HepG2 (cell line): ENCODE data around the gene IRF2. TPM values are rescaled to one million over a fixed set of nuclear protein-coding genes. Genes with fewer than 3 reads are reported as not detected.

Experiments
- FOSL2 ChIP-seq: sonication (generic); formaldehyde crosslinking; IDR thresholded peaks from 2 replicates; pipeline ENCODE4 v1.4.0; 2020; ENCODE audit warnings: missing genetic modification reagents
- ISL2 ChIP-seq: sonication (generic); formaldehyde crosslinking; IDR thresholded peaks from 2 replicates; pipeline ENCODE4 v1.5.0; 2020; ENCODE audit warnings: missing genetic modification reagents
- MAFF ChIP-seq: IDR thresholded peaks from 2 replicates; pipeline ENCODE4 v1.6.1; 2011; ENCODE audit warnings: low read depth, low read length, improper control_type of control experiment
- MYC ChIP-seq: sonication (generic); formaldehyde crosslinking; IDR thresholded peaks from 2 replicates; pipeline ENCODE4 v1.9.0; 2021; ENCODE audit warnings: missing genetic modification reagents, borderline replicate concordance
- NFE2L1 ChIP-seq: sonication (generic); formaldehyde crosslinking; IDR thresholded peaks from 2 replicates; pipeline ENCODE4 v1.4.0; 2020; ENCODE audit warnings: missing genetic modification reagents, mild to moderate bottlenecking, borderline replicate concordance
- RERE ChIP-seq: IDR thresholded peaks from 2 replicates; pipeline ENCODE4 v1.6.1; 2016; ENCODE audit warnings: low read depth, missing genetic modification reagents, missing compliant biosample characterization
- SALL1 ChIP-seq: sonication (generic); formaldehyde crosslinking; IDR thresholded peaks from 2 replicates; pipeline ENCODE4 v1.8.0; 2022; ENCODE audit warnings: mild to moderate bottlenecking, missing genetic modification reagents
- SMARCE1 ChIP-seq: fragments of 450-650 bp; IDR thresholded peaks from 2 replicates; pipeline ENCODE4 v1.6.1; 2017; ENCODE audit warnings: borderline replicate concordance
- TAF1 ChIP-seq: sonication (generic); formaldehyde crosslinking; IDR thresholded peaks from 2 replicates; pipeline ENCODE4 v1.4.0; 2020; ENCODE audit warnings: missing genetic modification reagents
- TOPORS ChIP-seq: sonication (generic); formaldehyde crosslinking; IDR thresholded peaks from 2 replicates; pipeline ENCODE4 v1.8.0; 2023; ENCODE audit warnings: mild to moderate bottlenecking, missing genetic modification reagents
- TRAFD1 ChIP-seq: sonication (generic); formaldehyde crosslinking; IDR thresholded peaks from 2 replicates; pipeline ENCODE4 v1.5.1; 2020; ENCODE audit warnings: missing genetic modification reagents, mild to moderate bottlenecking, borderline replicate concordance
- TRIM22 ChIP-seq: fragments of 450-650 bp; IDR thresholded peaks from 2 replicates; pipeline ENCODE4 v1.6.1; 2017
- ZFP90 ChIP-seq: sonication (generic); formaldehyde crosslinking; IDR thresholded peaks from 2 replicates; pipeline ENCODE4 v1.8.0; 2022; ENCODE audit warnings: missing genetic modification reagents, mild to moderate bottlenecking, inconsistent platforms, borderline replicate concordance
- ZNF101 ChIP-seq: sonication (generic); formaldehyde crosslinking; IDR thresholded peaks from 2 replicates; pipeline ENCODE4 v1.4.0; 2020; ENCODE audit warnings: mild to moderate bottlenecking, low read depth, missing genetic modification reagents, borderline replicate concordance
- ZNF138 ChIP-seq: sonication (generic); formaldehyde crosslinking; IDR thresholded peaks from 2 replicates; pipeline ENCODE4 v1.5.0; 2020; ENCODE audit warnings: mild to moderate bottlenecking, low read depth, missing genetic modification reagents
- ZNF230 ChIP-seq: sonication (generic); formaldehyde crosslinking; IDR thresholded peaks from 2 replicates; pipeline ENCODE4 v1.4.0; 2020; ENCODE audit warnings: mild to moderate bottlenecking, missing genetic modification reagents
- ZNF569 ChIP-seq: sonication (generic); formaldehyde crosslinking; IDR thresholded peaks from 2 replicates; pipeline ENCODE4 v1.5.0; 2020; ENCODE audit warnings: mild to moderate bottlenecking, missing genetic modification reagents, moderate library complexity, borderline replicate concordance
- ZSCAN12 ChIP-seq: sonication (generic); formaldehyde crosslinking; IDR thresholded peaks from 2 replicates; pipeline ENCODE4 v1.9.0; 2021; ENCODE audit warnings: mild to moderate bottlenecking, missing genetic modification reagents
- polyA plus RNA-seq, 8 experiments: library from polyadenylated mRNA; depleted of rRNA in 3 of 8; stranded (reverse) in 7 of 8; unstranded in 1 of 8; fragments of >200 nt; fragmentation: Illumina TruSeq in 4 of 8; extraction: Trizol in 4 of 8; gene quantifications; 2 replicates each; pipeline versions ENCODE4 v1.2.1 to v1.2.3, GENCODE V29; 2011 to 2016; ENCODE audit warnings: low read depth in 4 of 8, missing spikeins in 1 of 8, mixed read lengths in 1 of 8; ENCODE audit not compliant: insufficient read depth in 1 of 8
- total RNA-seq, 5 experiments: library from RNA; depleted of rRNA; stranded (reverse); fragments of >200 nt; fragmentation: Illumina TruSeq; extraction: Trizol; gene quantifications; 2 replicates each; pipeline ENCODE4 v1.2.3, GENCODE V29; 2016; ENCODE audit warnings: low read depth in 1 of 5
- TF ChIP-seq, protein P1 (sequence below): sonication (generic); formaldehyde crosslinking; IDR thresholded peaks from 2 replicates; pipeline ENCODE4 v1.4.0; 2020; ENCODE audit warnings: missing genetic modification reagents, borderline replicate concordance

The IRF2 gene
- total and polyA plus RNA-seq, 2 of the 13 experiments (the other 11 are each of a cell fraction or from before 2014, with no cell fraction given), result 15.5 to 28.8 TPM

DNA sequence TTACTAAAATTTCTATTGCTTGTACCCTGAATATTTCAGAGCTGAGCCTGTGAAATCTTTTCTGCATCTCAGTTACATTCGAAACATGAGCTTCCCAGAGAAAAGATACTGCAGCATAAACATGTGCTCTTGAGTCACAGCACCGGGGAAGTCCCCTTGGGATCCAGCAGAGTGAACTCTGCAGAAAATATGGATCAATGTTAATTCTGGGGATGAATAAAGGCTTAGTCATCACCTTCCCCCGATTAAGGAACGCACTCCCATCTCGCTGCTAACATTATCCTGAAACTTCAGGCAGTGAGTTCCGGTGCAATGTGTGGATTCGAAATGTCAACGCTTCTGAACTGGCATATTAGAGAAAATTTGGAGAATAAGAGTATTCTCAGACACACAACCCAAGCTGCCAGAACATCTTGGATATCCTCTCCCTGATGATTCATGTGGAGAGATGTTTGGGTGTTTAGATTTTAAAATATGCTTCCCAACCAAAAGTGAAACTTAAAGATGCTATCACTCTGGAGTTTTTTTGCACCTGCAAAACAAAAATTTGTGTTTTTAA, 90.8 kb downstream of the IRF2 start (continued):
- TF ChIP-seq RERE, result no peak
- no peak for TF ChIP-seq ISL2 (CRISPR knock-in tag)
- TF ChIP-seq TRIM22, result no peak
- no peak for TF ChIP-seq TRAFD1 (CRISPR knock-in tag)
- TF ChIP-seq TAF1 (CRISPR knock-in tag), result no peak
- TF ChIP-seq ZSCAN12 (CRISPR knock-in tag), result no peak
- TF ChIP-seq, protein P1, sequence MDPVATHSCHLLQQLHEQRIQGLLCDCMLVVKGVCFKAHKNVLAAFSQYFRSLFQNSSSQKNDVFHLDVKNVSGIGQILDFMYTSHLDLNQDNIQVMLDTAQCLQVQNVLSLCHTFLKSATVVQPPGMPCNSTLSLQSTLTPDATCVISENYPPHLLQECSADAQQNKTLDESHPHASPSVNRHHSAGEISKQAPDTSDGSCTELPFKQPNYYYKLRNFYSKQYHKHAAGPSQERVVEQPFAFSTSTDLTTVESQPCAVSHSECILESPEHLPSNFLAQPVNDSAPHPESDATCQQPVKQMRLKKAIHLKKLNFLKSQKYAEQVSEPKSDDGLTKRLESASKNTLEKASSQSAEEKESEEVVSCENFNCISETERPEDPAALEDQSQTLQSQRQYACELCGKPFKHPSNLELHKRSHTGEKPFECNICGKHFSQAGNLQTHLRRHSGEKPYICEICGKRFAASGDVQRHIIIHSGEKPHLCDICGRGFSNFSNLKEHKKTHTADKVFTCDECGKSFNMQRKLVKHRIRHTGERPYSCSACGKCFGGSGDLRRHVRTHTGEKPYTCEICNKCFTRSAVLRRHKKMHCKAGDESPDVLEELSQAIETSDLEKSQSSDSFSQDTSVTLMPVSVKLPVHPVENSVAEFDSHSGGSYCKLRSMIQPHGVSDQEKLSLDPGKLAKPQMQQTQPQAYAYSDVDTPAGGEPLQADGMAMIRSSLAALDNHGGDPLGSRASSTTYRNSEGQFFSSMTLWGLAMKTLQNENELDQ (CRISPR knock-in tag), result no peak
- TF ChIP-seq ZNF101 (CRISPR knock-in tag), result no peak
- TF ChIP-seq FOSL2 (CRISPR knock-in tag), result peak; percentile 76
- no peak for TF ChIP-seq SMARCE1
- TF ChIP-seq SALL1 (CRISPR knock-in tag), result 0 out of 2 replicates have a peak, but pooled peaks have one; percentile 0
- TF ChIP-seq ZNF569 (CRISPR knock-in tag), result no peak
- no peak for TF ChIP-seq NFE2L1 (CRISPR knock-in tag)
- TF ChIP-seq ZNF230, result 0 out of 2 replicates have a peak, but pooled peaks have one; percentile 15
- no peak for TF ChIP-seq ZFP90
- TF ChIP-seq MAFF, result peak; percentile 41; the same call in 1 of the 2 replicates
- no peak for TF ChIP-seq TOPORS (CRISPR knock-in tag)
- no peak for TF ChIP-seq ZNF138 (CRISPR knock-in tag)
- no peak for TF ChIP-seq MYC (CRISPR knock-in tag)
